GM23248 (cell line): ENCODE data around the gene TPRA1.

Experiments
- EZH2 ChIP-seq: fragments of 200-600 bp; sonication (generic); IDR thresholded peaks from 2 replicates; pipeline ENCODE4 v1.6.1; 2018; ENCODE audit warnings: antibody characterized with exemption, mild to moderate bottlenecking; ENCODE audit not compliant: insufficient read depth, poor library complexity, severe bottlenecking
- EZH2phosphoT487 ChIP-seq: fragments of 200-600 bp; sonication (generic); IDR thresholded peaks from 2 replicates; pipeline ENCODE4 v1.6.1; 2018; ENCODE audit warnings: antibody characterized with exemption, moderate library complexity, mild to moderate bottlenecking, low read depth; ENCODE audit not compliant: insufficient read depth

GRCh38 chr3:127565711-127566110 lies 24.8 kb downstream of the TPRA1 start:
- TF ChIP-seq EZH2 (no peak), EZH2phosphoT487 (no peak)
